ENCODE data around the gene DEPDC4.

DNA sequence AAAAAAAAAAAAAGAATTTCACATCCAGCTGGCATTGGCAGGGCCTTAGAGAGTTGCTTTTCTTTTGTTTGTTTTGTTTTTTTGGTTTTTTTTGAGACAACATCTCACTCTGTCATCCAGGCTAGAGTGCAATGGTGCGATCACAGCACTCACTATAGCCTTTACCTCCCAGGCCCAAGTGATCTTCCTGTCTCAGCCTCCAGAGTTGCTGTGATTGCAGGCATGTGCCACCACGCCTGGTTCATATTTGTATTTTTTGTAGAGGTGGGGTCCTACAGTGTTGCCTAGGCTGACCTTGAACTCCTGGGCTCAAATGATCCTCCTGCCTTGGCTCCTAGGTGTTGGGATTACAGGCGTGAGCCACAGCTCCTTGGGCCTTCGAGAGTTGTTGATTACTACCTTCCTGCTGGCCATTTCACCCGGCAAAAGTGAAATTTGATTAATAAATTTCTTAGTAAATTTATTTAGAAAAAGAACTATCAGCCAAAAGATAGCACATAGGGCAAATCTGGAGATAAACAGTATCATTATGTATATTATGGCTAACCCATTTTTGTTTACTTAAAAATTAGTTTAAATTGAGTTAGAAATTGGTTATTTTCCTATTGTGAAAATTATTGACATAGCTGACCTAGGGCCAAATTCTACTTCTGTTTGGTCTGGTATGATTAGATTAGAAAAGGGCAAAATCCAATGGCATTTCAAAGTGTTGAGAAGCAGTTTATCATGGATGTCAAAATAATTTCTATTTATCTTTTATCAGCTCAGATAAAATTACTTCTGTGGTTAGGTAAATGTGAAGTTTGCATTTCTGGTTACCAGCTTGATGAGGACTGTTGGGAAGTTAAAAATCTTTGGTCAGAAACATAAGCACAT is 53.6 kb downstream of the DEPDC4 start:
- TF ChIP-seq POLR2A (IDR thresholded peaks at IDR 0.05) (no peak), CTCF (IDR thresholded peaks at IDR 0.05) (no peak), POLR2AphosphoS5 (IDR thresholded peaks at IDR 0.05) (no peak)
